Stimulated activated CD8-positive, alpha-beta memory T cell treated with anti-CD3 and anti-CD28 coated beads, Interleukin-4, amount 100 ng/mL, for 24 hours (primary cell): Measurements from ENCODE around the gene PDE1A.
"Not testable (repeated sequence)": the region's sequence is repeated elsewhere in the genome, so short reads cannot be mapped to it uniquely, and the experiment has no call there.

ENCODE experiments used
- DNase-seq: peaks from one replicate; pipeline ENCODE4 v3.0.0-alpha.2; 2020; ENCODE audit warnings: low read depth

Gene PDE1A

GRCh38 chr2:182358601-182359000 lies 68.2 kb downstream of the PDE1A start:
- no peak for DNase-seq

- no peak for DNase-seq
Observed at GRCh38 chr2:182355815-182356214, 71.0 kb downstream of the PDE1A start.

GRCh38 chr2:182351427-182351826 lies 75.4 kb downstream of the PDE1A start:
- DNase-seq: no peak

GRCh38 chr2:182349268-182349667 lies 77.6 kb downstream of the PDE1A start:
- no peak for DNase-seq

GRCh38 chr2:182345384-182345783 lies 81.5 kb downstream of the PDE1A start:
- no peak for DNase-seq

GRCh38 chr2:182330451-182331305 lies 96.2 kb downstream of the PDE1A start:
- DNase-seq: no peak

- no peak for DNase-seq
Observed at GRCh38 chr2:182324665-182325064, 102.2 kb downstream of the PDE1A start.

- no peak for DNase-seq
Observed at GRCh38 chr2:182321096-182321495, 105.7 kb downstream of the PDE1A start.

GRCh38 chr2:182319556-182320505 lies 107.0 kb downstream of the PDE1A start:
- DNase-seq: no peak

- no peak for DNase-seq
Observed at GRCh38 chr2:182318466-182319220, 108.2 kb downstream of the PDE1A start.

- no peak for DNase-seq
Observed at GRCh38 chr2:182316950-182317349, 109.9 kb downstream of the PDE1A start.

GRCh38 chr2:182302972-182303371 lies 123.9 kb downstream of the PDE1A start:
- DNase-seq: no peak

- no peak for DNase-seq
Observed at GRCh38 chr2:182302174-182302573, 124.7 kb downstream of the PDE1A start.

GRCh38 chr2:182301093-182301492 lies 125.7 kb downstream of the PDE1A start:
- no peak for DNase-seq

- DNase-seq: no peak
Observed at GRCh38 chr2:182300608-182301007, 126.2 kb downstream of the PDE1A start.

GRCh38 chr2:182299632-182300031 lies 127.2 kb downstream of the PDE1A start:
- DNase-seq: no peak

GRCh38 chr2:182298456-182298855 lies 128.4 kb downstream of the PDE1A start:
- DNase-seq: no peak

- no peak for DNase-seq
Observed at GRCh38 chr2:182291296-182291695, 135.5 kb downstream of the PDE1A start.

GRCh38 chr2:182283512-182283911 lies 143.3 kb downstream of the PDE1A start:
- no peak for DNase-seq

- DNase-seq: no peak
Observed at GRCh38 chr2:182281276-182281675, 145.6 kb downstream of the PDE1A start.

- no peak for DNase-seq
Observed at GRCh38 chr2:182280118-182280517, 146.7 kb downstream of the PDE1A start.

GRCh38 chr2:182276662-182277061 lies 150.2 kb downstream of the PDE1A start:
- not testable (repeated sequence) for DNase-seq
